Fibroblast of peridontal ligament (primary cell): ENCODE results near the gene PLCD1.
A peak's percentile ranks its signal among the peaks of the same experiment; 100 is the strongest.
"Not testable (repeated sequence)": the region's sequence is repeated elsewhere in the genome, so short reads cannot be mapped to it uniquely, and the experiment has no call there.

Experiments
- DNase-seq: peaks from one replicate; pipeline ENCODE4 v3.0.0-alpha.2; 2010; ENCODE audit errors: extremely low read depth

PLCD1 gene

DNA sequence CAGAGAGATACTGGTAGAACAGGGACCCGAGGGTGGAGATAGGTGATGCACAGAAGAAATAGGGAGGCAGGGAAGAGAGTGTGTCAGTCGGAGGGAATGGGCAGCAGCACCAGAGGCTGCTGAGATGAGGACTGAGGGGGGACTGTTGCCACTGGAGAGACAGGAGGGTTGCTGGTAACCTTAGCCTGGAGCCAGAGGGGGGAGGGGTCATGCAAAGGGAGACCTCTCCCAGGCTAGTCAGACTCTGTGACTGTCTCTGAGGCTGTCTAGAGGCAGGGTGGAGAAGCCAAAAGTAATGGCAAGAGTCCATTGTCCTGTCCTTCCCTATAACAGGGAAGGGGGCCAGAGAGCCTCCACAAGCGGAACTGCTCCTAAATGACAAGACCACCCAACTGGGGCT lies 7.5 kb upstream of the PLCD1 start:
- no peak for DNase-seq

- DNase-seq: no peak
These were observed 6.8 kb upstream of the PLCD1 start for GRCh38 chr3:38036286-38036685.

DNA sequence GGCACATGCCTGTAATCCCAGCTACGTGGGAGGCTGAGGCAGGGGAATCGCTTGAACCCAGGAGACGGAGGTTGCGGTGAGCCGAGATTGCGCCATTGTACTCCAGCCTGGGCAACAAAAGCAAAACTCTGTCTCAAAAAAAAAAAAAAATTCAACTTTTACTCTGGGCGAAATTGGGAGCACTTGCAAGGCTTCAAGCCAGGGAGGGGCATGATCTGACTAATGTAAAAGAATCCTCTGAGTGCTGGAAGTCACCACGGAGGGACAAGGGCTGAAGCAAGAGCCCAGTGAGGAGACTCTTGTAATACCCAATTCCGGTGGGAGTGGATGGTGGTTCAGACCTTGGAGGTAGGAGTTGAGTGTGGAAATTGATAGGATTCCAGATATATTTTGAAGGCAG lies 4.9 kb upstream of the PLCD1 start:
- not testable (repeated sequence) for DNase-seq

DNA sequence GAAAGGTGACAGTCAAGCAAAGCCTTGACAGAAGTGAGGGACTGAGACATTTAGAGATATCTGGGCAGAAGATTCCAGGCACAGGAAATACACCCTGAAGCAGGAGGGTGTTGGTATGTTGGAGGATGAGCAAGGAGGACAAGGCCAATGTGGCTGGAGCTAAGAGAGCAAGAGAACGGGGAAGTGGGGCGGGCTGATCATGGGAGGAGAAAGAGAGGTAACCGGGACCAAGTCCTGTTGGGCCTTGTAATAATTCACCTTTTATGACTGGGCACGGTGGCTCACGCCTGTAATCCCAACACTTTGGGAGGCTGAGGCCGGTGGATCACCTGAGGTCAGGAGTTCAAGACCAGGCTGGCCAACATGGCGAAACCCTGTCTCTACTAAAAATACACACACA lies 4.1 kb upstream of the PLCD1 start:
- not testable (repeated sequence) for DNase-seq

GRCh38 chr3:38032328-38032865 lies 3.0 kb upstream of the PLCD1 start:
- DNase-seq: no peak

DNA sequence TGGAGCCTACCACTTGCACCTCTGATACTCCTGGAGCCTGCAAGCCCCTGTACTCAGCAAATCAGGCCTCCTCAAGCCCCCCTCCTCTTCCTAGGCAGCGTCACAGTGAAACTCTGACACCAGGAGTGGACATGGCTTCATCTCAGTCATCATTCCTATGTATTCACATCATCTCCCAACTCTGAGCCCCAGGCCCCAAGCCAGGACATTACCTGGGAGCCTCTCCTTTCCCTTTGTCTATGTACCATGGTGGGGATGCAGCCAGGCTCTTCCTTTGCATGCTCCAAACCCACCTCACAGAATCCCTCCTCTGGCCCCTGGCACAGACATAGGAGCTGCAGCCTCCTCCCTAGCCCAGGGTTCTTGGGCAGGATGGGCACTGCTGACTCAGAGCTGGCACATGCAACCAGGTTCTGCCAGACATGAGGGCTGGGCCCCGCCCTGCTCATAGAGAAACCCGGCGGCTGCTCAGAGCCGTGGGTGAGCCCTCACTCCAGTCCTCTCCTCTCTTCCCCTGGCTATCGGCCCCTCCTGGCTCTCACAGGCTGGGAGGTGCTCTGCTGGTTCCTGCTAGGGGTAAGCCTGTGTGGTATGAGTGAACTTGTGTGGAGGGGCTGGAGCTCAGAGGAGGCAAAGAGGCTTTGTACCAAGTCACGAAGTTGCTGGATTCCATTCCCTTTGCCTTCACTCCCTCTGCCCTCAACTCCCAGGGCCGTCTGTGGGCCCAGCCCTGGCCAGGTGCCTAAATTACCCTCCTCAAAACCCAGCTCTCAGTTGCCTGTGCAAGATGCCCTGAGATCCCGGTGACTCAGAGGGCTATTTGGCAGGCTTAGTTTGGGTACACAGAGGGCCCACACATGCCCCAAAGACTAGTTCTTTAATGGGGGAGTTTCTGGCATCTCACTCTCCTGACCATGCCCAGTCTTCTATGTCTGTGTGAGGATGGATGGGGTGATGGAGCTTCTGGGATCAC lies 1.9 kb upstream of the PLCD1 start:
- peak; percentile 26 for DNase-seq

DNA sequence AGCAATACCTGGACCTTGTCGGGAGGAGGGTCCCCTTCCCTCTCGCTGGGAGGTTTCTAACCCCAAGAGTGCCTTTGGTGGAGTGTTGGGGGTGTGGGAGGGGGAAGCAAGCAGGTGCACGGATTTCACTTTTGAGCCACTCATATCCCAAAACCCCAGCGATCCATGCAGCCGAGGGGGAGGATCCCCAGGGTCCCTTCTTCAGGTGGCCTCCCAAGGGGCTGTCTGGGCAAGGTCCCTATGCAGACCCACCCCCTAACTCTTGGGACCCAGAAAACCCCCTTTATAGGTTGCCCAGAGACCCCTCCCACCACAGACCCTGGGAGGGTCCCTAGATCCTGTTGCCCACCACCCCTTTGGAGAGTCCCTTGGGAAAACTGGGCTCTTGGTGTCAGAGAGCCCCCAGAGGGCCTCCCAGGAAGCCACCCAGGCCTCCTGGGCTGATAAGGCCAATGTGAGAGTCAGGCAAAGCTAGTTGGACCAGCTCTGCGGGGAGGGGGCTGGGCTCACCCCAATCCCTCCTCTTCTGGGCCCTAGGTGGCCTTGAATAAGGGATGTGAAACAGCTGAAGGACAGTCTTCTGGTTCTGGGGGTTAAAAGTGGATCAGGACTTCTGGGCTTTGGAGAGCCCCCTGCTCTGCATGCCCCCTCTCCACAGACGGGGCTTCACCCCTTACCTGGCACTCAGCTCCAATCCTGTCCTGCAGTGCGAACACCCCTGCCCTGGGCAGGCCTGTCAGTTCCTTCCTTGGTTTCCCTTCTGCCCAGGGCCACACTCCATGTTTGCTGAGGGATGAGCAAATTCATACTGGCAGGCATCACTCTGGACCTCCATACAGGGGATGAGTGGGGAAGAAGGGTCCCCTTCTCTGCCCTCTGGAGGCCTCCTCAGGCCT lies 932 bp upstream of the PLCD1 start:
- no peak for DNase-seq

DNA sequence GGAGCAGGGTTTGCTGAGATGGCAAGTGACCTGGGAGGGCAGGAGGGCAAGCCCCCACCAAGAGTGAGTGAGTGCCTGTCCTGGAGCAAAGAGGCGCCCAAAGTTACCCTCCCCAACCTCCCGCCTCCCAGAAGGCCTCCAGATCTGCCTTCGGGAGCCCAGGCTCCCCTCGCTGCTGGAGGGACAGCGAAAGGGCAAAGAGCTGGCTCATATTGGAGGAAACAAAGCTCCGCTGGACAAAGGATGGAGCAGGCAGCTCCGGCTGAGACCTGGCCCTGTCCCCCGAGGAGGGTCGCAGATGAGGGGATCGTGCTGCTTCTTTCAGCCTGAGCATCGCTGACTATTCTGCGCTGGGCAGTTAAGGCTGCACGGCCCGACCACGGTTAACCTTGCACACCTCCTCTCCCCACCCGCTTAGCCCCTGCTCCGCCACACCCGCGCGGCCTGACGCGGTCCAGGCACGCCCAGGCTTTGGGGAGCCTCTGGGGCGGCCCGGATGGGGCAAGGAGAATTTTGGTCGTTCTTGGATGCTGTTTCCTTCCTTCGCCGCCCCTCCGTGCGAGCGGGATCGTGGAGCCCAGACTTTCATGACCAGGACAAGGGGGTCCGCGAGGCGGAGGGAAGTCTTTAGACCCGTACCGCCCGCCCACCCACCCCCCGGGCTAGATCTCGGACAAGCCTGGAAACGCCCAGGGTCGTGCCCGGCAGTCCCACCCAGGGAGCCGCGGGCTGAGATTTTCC lies 651 bp downstream of the PLCD1 start:
- no peak for DNase-seq

- no peak for DNase-seq
These were observed 1.7 kb downstream of the PLCD1 start for GRCh38 chr3:38027466-38028465.

- no peak for DNase-seq
These were observed 2.6 kb downstream of the PLCD1 start for GRCh38 chr3:38026856-38027255.

- DNase-seq: no peak
These were observed 6.3 kb downstream of the PLCD1 start for GRCh38 chr3:38022896-38023709.

GRCh38 chr3:38022301-38022700 lies 7.1 kb downstream of the PLCD1 start:
- DNase-seq: no peak

- DNase-seq: no peak
These were observed 8.2 kb downstream of the PLCD1 start for GRCh38 chr3:38021196-38021595.

DNA sequence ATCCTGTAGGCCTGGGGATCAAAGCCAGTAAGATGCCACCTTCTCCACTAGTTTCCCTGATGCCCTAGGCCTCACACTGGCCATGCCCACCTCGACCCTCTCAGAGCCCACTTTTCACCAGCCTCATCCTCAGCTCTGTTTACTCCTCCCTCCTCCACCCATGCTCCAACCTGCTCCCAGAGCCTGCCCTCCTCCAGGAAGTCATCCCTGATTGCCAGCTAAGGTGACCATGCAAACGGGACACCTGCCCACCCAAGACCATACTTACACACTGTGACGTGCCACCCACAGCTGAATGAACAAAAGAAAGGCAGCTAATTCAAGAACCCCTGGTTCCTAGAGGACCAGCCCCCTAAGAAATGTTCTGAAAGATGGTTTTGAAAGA lies 9.1 kb downstream of the PLCD1 start:
- DNase-seq: no peak

GRCh38 chr3:38019658-38020341 lies 9.6 kb downstream of the PLCD1 start:
- DNase-seq: no peak

- no peak for DNase-seq
These were observed 10.9 kb downstream of the PLCD1 start for GRCh38 chr3:38018296-38019266.

- DNase-seq: no peak
These were observed 11.8 kb downstream of the PLCD1 start for GRCh38 chr3:38017445-38018295.
